ENCODE data around the gene METTL14. TPM values are rescaled to one million over a fixed set of nuclear protein-coding genes. Genes with fewer than 3 reads are reported as not detected.
"Not testable (repeated sequence)": the region's sequence is repeated elsewhere in the genome, so short reads cannot be mapped to it uniquely, and the experiment has no call there.

Gene METTL14
- total RNA-seq (10 to 100 TPM; 12.6 to 28.0 (median 18.2) TPM), polyA plus RNA-seq (1 to 10 TPM; 3.5 to 8.0 TPM)

DNA sequence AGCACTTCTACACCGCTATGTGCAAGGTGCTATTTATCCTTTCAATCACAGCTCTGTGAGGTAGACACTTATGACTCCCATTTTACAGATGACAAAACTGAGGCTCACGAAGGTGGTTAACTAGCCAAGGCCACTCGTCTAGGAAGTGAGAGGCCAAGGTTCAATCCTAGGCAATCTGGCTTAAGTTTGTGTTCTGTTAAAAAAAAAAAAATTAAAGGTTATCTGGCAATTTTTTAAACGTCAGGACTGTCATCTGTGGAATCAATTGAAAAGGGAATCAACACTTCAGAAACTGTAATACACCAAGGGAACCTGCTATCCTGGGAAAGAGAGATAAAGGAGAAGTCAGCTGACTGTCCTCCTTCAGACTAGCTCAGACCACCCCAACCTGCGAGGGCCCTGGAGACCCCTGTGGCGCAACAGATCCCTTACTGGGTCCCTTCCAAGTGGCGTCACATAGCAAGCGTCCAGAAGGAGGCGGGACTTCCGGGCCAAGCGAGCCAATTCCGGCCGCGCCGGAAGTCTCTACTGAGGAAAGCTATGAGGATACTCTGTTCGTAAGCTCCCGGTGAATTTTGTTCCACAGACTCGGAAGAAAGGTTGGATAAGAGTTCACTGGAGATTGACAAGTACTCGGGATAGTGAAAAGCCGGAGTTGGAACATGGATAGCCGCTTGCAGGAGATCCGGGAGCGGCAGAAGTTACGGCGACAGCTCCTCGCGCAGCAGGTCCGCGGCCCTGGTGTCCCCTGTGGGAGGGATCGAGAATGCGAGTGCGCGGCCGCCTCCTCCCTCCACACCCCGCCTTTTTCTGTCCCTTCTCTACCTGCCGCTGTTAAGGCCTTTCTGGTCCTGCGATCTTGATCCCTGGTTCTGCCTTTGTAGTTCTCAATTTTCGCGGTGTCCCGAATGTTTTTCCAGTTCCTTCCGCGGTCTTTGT is at the start of gene METTL14:
METTL14 (plus strand) TSS at position 520 of the 939 bp plus-strand sequence; CDS start at position 663, 143 bp downstream.
- TF ChIP-seq, protein P1, sequence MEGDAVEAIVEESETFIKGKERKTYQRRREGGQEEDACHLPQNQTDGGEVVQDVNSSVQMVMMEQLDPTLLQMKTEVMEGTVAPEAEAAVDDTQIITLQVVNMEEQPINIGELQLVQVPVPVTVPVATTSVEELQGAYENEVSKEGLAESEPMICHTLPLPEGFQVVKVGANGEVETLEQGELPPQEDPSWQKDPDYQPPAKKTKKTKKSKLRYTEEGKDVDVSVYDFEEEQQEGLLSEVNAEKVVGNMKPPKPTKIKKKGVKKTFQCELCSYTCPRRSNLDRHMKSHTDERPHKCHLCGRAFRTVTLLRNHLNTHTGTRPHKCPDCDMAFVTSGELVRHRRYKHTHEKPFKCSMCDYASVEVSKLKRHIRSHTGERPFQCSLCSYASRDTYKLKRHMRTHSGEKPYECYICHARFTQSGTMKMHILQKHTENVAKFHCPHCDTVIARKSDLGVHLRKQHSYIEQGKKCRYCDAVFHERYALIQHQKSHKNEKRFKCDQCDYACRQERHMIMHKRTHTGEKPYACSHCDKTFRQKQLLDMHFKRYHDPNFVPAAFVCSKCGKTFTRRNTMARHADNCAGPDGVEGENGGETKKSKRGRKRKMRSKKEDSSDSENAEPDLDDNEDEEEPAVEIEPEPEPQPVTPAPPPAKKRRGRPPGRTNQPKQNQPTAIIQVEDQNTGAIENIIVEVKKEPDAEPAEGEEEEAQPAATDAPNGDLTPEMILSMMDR (IDR thresholded peaks at IDR 0.05) = no peak
- Histone ChIP-seq H3K27me3 (no peaks in the 10 kb centered on the region), H3K27ac (peak within 1 kb of the TSS; percentile 65 to 89 (median 78)), H3K4me1 (peaks cover 0 to 12% (median 9%) of the 10 kb centered on the region in 3 donors), H3K4me3 (peak within 1 kb of the TSS; percentile 43 to 57 (median 50)), H3K36me3 (peaks cover 0 to 20% (median 0%) of the 10 kb centered on the region in 3 donors), H3K9me3 (no peaks in the 10 kb centered on the region)
- 2 to 3% methylated on average over 42 of the region's 42 CpGs for WGBS, 2 donors
- peak; percentile 37 for FAIRE-seq
- peak; percentile 97 to 99 (median 98) for ATAC-seq
- intact Hi-C loops (cut with DNase I) = no loop called here
- peak; percentile 86 to 94 (median 90) for DNase-seq

DNA sequence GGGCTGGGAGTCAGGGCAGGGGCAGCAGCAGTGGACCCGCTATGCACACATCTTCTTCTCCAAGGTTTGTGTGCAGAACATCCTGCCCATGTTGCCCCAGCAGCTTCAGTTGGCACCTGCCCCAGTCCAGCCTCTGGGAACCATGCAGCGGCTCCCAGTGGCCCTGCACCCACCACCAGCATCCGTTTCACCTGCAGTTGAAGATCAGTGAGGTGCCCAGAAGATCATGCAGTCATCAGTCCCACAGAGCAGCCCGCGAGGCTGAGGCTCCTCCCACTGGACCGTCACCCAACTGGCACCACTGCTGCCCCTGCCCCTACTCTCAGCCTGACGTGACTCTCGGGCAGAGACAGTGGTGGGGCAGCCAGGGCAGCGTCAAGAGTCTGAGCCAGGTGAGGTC is 49.1 kb upstream of the METTL14 start:
- intact Hi-C loops (cut with DNase I); H3K36me3 ChIP-seq; H3K4me3 ChIP-seq; FAIRE-seq; H3K9me3 ChIP-seq; H3K4me1 ChIP-seq; H3K27me3 ChIP-seq; H3K27ac ChIP-seq; ATAC-seq: not testable (repeated sequence)
- WGBS, 2 donors = 85 to 93% methylated on average over 6 to 9 of the region's 9 CpGs
- DNase-seq = peak in 1 of 6 donors; percentile 38

DNA sequence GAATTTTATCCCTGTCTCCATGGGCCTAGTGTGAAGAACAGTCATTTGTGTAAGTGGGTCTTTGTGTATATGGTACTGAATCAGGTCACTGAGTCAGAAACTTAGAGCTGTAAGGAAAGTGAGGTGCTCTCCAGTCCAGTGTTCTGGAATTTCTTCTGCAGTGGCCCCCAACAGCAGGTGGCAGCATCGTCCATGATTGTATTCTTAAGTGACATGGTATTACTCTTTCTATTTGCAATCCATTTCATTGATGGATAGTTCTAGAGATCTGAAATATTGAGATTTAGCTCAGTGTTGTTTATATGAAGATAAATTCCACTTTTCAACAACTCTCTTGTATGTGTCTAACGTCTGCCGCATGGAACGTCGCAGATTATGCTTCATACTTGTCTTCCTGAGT is 20.5 kb upstream of the METTL14 start:
- FAIRE-seq; intact Hi-C loops (cut with DNase I); ATAC-seq; H3K27me3 ChIP-seq; H3K4me1 ChIP-seq; H3K9me3 ChIP-seq; H3K27ac ChIP-seq; H3K36me3 ChIP-seq; H3K4me3 ChIP-seq: not testable (repeated sequence)
- TF ChIP-seq, protein P1 (IDR thresholded peaks at IDR 0.05) = peak in 1 of 4 donors; percentile 15
- WGBS, 2 donors = 47 to 57% methylated on average over 5 of the region's 5 CpGs
- DNase-seq = peak in 4 of 6 donors; percentile 15 to 64 (median 18)

DNA sequence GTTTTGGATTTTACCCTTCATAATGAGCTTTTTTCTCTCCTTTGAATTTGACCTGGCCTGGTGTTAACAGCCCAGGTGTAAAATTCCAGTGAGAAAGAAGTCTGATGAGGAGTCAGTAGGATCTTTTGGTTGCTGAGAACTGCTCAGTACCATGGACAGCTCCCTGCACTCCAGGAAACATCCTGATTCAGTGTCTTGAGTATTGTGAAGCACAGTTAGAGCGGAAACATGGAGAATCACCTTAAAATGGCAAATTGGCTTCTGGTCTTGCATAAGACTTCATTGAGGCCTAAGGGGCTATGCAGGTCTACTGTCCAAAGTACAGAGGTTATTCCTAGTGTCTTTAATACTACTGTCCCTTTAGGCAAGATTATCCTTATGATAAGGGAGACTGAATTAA is 16.0 kb upstream of the METTL14 start:
- intact Hi-C loops (cut with DNase I); H3K9me3 ChIP-seq; H3K27me3 ChIP-seq; FAIRE-seq; H3K4me1 ChIP-seq; H3K4me3 ChIP-seq; H3K36me3 ChIP-seq; H3K27ac ChIP-seq; ATAC-seq: not testable (repeated sequence)
- peak in 5 of 6 donors; percentile 46 to 70 (median 53) for DNase-seq
- 39 to 48% methylated on average over 1 of the region's 1 CpG for WGBS, 2 donors

DNA sequence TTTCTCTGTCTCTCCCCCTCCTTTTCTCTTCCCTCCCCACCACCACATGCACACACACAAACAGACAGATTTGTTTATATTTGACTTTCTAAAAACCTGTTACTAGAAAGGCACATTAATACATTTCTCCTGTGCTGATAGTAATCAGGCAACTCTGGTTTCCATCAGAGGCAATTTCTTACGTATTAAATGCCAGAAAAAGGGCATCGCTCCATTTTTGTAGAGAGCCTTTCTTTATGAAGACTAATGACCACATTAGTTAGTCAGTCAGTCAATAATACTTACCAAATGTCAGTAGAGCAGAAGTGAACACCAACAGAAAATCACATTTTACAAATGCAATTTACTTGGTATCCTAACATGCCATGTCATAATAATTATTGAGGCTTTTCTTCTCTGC is 14.2 kb upstream of the METTL14 start:
- ATAC-seq; FAIRE-seq; H3K4me3 ChIP-seq; H3K36me3 ChIP-seq; H3K9me3 ChIP-seq; H3K27ac ChIP-seq; H3K27me3 ChIP-seq; intact Hi-C loops (cut with DNase I); DNase-seq; H3K4me1 ChIP-seq: not testable (repeated sequence)
- 81 to 87% methylated on average over 2 of the region's 2 CpGs for WGBS, 2 donors

DNA sequence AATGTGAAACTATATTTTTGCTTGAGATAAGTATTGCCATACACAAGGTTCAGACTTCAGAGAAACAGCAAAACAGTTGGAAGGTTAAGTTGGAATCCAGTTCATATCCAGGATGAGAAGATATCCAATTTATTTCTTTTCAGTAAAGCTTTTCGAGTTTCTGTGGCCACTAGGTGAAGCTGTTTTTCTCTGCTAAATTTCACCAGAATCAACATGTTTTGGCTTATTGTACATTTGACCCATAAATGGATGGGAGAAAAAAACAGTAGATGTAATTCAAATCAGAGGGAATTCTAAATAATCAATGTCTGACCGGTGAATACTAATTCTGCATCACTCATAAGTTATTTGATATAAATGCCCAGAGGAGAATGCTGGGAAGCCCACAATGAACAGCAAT is 9.1 kb upstream of the METTL14 start:
- Histone ChIP-seq H3K4me1 (no peaks in the 10 kb centered on the region), H3K27me3 (no peaks in the 10 kb centered on the region), H3K36me3 (no peaks in the 10 kb centered on the region), H3K4me3 (no peak overlapping the region), H3K27ac (no peak overlapping the region), H3K9me3 (no peaks in the 10 kb centered on the region)
- no peak for DNase-seq
- FAIRE-seq = no peak
- intact Hi-C loops (cut with DNase I) = no loop called here
- TF ChIP-seq, protein P1 (IDR thresholded peaks at IDR 0.05) = no peak
- no peak for ATAC-seq
- WGBS, 2 donors = 69 to 71% methylated on average over 2 of the region's 2 CpGs
